GM19023 (cell line): ENCODE data around the gene ERG28.
"Not testable (repeated sequence)": the region's sequence is repeated elsewhere in the genome, so short reads cannot be mapped to it uniquely, and the experiment has no call there.

Source experiments
- ATAC-seq: cut with Tn5 transposase; IDR thresholded peaks from one replicate; pipeline ENCODE4 v1.9.1; 2021; ENCODE audit warnings: mild to moderate bottlenecking, moderate library complexity; ENCODE audit not compliant: unreplicated experiment

Gene ERG28, protein sequence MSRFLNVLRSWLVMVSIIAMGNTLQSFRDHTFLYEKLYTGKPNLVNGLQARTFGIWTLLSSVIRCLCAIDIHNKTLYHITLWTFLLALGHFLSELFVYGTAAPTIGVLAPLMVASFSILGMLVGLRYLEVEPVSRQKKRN

DNA sequence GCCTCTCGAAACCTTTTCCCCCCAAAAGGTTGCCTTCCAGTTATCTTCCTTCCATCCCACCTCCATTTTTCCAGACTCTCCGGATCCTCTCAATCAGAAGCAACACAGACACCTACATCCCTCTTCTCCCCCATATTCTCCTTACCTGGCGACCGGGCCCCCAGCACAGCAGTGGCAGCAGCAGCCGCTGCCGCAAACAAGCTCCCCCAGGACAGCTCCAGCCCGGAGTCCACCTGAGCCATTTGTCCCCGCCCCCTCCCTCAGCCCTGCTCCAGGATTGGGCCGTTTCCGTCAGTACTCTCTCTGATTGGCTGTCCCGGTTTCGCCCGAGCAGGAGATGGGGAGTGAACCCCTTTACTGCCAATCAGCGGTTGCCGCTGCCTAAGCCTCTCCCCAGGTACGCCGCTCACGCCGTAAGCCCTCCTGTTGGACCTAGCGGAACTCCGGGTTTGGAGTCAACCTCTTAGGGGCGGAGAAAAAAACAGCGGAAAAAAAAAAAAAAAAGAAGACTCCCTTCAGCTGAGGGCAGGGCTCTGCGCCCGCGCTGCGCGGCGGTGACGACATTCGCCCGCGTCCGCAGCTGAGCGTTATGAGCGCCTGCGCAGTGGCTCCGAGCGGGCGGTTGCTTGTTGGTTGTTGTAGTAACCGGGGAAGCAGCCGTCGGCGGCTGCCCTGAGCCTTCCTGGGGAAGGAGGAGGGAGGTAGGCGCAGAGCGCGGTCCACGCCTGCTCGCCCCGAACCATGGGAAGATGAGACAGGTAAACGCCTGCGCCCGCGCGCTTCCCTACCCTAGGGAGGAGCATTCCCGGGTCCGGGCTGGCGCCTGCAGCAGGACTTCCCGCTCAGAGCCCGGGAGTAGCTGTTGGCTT is at the start of gene ERG28, which contains the start of gene TTLL5:
Gene ERG28, minus strand, starts transcription at position 247 of the 869 bp plus-strand sequence. CDS start 3,374 bp downstream, outside the sequence.
Gene TTLL5, plus strand, starts transcription at position 617 of the 869 bp plus-strand sequence. CDS start 1,904 bp downstream, outside the sequence.
- ATAC-seq: peak; percentile 97

DNA sequence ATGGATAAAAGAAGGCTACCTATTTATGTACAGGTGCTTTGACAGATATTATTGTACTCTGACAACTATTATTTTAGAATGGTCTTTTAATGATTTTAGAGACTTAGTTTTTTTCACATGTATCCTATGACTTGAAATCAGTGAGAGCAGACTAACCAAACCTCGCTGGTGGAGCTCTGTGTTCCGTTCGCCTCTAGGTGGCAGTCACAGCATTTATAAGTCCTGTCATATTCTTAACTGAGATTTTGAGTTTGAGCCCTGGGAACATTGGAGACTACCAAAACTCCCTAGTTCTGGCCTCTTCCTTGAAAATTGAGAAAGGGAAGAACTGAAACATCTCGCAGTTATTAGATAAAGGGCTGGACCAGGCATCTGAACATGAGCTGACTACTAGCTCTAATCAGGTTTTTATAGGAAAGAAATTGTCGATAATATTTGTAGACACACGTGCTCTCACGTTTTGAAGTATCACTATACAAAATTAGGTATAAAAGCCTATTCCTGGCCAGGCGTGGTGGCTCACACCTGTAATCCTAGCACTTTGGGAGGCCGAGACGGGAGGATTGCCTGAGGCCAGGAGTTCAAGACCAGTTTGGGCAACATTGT is 48.6 kb upstream of the ERG28 start:
- ATAC-seq: no peak

GRCh38 chr14:75705014-75705413 is 44.3 kb upstream of the ERG28 start:
- ATAC-seq: no peak

- no peak for ATAC-seq
These were observed 42.8 kb upstream of the ERG28 start for GRCh38 chr14:75703467-75703866.

- no peak for ATAC-seq
These were observed 42.1 kb upstream of the ERG28 start for GRCh38 chr14:75702616-75703261.

GRCh38 chr14:75702122-75702521 is 41.4 kb upstream of the ERG28 start:
- no peak for ATAC-seq

DNA sequence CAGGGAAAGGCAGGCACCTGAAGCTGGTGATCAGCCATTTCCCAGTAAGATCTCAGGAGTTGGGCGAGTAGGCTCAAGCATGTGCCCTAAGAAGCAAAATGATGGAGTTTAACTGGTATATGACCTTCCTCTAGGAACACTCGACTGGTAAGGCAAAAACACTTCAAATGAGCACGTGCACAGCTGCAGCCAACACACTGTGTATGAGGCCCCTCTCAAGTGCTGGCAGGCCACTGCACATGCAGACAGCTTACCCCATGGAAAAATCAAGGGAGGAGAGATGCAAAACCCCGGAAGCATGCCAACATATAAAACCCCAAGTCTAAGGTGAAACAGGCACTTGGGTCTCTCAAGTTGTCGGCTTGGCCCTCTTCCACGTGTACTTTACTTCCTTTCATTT is 39.6 kb upstream of the ERG28 start:
- ATAC-seq: no peak

- ATAC-seq: no peak
These were observed 38.7 kb upstream of the ERG28 start for GRCh38 chr14:75699331-75699730.

GRCh38 chr14:75697918-75698317 is 37.2 kb upstream of the ERG28 start:
- ATAC-seq: no peak

DNA sequence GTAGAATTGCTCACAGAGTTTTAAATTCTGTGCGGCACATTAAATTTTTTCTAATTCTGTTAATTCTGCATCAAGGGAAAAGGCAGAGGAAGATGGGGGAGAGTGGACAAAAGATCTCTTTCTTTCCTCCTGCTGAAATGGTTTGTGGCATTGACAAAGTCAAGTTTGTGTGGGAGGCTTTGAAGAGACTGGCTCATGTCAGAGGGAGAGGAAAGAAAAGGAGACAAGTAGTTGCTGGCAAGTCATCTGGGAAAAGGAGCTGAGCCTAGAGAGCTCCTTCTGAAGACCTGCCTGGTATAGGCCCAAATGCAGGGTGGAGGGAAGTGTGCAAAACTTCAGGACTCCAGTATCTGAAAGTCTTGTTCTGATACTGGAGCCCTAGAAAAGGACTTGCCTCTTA is 36.7 kb upstream of the ERG28 start:
- no peak for ATAC-seq

DNA sequence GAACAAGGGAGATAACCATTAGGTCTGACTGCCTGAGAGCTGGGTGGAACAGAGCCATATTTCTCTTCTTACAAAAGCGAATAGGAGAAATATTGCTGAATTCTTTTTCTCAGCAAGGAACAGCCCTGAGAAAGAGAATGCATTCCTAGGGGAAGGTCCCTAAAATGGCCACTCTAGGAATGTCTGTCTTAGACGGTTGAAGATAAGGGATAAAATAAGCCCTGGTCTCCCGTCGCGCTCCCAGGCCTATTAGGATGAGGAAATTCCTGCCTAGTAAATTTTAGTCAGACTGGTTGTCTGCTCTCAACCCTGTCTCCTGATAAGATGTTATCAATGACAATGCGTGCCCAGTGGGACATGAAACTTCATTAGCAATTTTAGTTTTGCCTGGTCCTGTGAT is 34.3 kb upstream of the ERG28 start:
- not testable (repeated sequence) for ATAC-seq

DNA sequence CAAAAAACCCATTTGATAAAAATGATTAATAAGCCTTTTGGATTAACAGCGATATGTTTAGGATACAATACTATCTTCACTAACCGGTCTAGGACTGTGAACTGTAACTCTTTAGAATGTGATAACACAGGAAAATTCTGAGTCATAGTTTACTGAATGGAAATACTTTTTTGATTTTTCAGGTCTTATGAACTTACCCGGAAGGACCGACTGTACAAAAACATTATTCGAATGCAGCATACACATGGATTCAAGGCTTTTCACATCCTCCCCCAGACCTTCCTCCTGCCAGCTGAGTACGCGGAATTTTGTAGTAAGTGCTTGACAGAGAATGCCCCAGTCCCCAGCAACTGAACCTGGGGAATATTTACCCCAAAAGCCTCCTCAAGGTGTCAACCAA is 29.3 kb upstream of the ERG28 start:
- no peak for ATAC-seq

DNA sequence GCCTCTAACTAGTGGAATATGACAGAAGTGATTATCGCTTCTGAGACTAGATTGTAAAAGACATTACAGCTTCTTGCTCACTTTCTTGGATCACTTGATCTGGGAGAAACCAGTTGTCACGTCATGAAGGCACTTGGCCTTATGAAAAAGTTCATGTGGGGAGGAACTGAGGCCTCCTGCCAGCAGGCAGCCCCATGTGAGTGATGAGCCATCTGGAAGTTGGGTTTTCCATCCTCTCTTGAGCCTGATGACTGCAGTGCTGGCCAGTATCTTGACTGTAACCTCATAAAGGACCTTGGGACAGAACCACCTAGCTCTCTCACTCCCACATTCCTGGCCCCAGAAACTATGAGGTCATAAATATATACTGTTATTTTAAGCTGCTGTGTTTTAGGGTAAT is 28.3 kb upstream of the ERG28 start:
- no peak for ATAC-seq

GRCh38 chr14:75685910-75686309 is 25.2 kb upstream of the ERG28 start:
- no peak for ATAC-seq

DNA sequence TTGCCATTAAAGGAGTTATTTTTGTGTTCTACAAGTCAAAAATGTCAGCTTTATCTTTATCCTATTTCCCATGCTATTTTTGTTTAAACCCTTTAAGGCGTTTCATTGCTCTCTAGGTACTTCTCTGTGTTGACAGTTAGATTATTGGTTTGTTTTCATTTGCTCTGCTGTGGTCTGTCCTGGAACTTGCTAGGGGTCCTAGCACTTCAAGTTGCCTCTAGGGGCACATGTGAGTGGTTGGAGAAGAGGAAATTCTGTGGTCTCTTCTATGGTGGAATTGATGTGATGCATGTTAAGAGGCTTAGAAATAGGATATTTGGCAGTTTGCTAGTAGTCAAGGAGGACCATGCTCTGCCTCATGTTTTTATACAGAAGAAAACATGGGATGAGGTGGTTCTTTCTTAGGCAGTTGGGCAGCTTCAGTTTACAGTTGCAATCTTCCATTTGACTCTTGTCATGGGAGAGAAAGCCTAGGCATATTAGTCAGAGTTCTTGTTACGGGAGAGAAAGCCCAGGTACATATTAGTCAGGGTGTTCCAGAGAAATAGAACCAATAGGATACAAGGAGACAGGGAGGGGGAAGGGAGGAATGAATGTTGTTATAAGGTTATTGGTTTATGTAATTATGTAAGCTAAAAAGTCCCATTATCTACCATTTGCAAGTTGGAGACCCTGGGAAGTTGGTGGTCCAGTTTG is 14.7 kb upstream of the ERG28 start:
- no peak for ATAC-seq

DNA sequence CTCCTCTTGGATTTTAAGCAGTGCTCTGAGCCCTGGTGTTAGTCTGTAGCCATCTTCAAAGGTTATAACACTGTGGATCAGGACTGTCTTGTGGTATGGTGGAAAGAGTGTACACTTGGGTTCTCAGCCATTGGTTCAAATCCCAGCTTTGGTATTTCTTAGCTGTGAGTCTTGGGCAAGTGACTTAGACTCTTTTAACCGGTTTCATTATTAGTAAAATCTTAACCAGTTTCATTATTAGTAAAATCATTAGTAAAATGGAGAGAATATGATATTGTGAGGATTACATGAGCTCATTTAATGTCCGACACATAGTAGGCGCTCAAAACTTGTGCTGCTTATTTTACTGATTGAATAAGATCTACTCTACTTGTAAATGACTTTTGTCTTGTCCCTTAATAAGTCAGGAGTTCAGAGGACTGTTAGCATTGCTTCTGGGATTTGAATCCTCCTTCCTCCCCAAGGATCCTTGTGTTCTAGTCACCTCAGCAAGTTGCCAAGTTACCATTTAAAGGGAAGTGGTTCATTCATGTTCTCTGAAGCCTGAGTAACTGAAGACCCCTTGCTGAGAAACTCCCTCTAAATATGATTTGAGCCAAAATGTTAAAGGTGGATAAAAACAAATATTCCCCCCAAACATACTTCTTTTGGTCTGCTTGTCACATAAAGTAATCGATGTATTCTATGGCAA is 12.8 kb upstream of the ERG28 start:
- ATAC-seq: no peak

GRCh38 chr14:75672605-75673192 is 12.0 kb upstream of the ERG28 start:
- no peak for ATAC-seq

DNA sequence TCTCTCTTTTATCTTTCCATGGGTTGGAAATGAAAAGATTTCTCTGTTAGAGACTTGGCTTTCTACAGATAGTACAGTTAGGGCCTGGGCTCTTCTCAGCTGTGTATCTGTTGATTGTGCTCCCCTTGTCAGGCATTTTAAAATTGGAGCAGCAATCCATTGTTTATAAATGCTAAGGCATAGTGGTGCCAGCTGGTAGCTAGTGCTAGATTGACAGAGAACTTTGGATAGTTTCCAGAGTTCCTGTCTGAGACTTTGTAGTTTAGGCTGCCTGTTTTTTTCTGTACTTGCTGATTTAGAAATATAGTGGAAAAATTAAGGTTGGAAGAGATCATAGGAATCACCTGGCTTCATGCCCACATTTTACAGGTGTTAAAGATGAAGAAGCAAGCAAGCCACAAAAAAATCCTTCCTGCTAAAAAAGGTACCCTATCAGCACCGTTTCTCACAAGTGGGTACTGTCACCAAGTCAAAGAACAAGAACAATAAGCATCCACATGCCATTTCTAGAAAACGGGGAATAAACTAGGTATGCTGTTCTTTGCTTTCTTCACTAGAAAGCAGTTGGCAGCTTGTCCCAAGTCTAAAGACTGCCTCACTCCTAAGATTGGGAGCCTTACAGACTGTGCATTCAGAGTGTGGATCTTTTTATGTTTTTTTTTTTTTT is 6.6 kb upstream of the ERG28 start:
- ATAC-seq: no peak

GRCh38 chr14:75662966-75663365 is 2.3 kb upstream of the ERG28 start:
- ATAC-seq: no peak

GRCh38 chr14:75661499-75661814 is 781 bp upstream of the ERG28 start:
- no peak for ATAC-seq
